Measurements from ENCODE around the gene SASH1. TPM values are rescaled to one million over a fixed set of nuclear protein-coding genes. Genes with fewer than 3 reads are reported as not detected.

Gene SASH1
- total RNA-seq, 1 experiment from 2014 or later: 6.6 TPM

GRCh38 chr6:148491638-148492251 lies 149.1 kb downstream of the SASH1 start:
- Histone ChIP-seq H3K27me3 (ENCODE audit: control insufficient read depth, insufficient read depth, low read length) (no peaks in the 10 kb centered on the region), H3K4me1 (ENCODE audit: control insufficient read depth, insufficient read depth, low read length) (no peaks in the 10 kb centered on the region), H3K27ac (ENCODE audit: low read length) (no peak overlapping the region), H3K36me3 (ENCODE audit: control insufficient read depth, insufficient read depth, low read length) (no peaks in the 10 kb centered on the region), H3K9me3 (ENCODE audit: control insufficient read depth, insufficient read depth, low read depth, low read length) (no peaks in the 10 kb centered on the region), H3K4me3 (ENCODE audit: low read depth in 2 of 2, low read length in 2 of 2) (no peak overlapping the region)
- intact Hi-C loops (cut with micrococcal nuclease; ENCODE audit: unreplicated experiment) (no loop called here), in situ Hi-C loops (cut with HindIII; ENCODE audit: low pct_unique_long_range_greater_than_20kb, low sequenced_read_pairs) (no loop called here)
- DNase-seq (ENCODE audit: low read depth, low spot score): no peak
- no peak for ATAC-seq
- no TSS peak for BruUV-seq (replicated peaks)
- ChIA-PET CTCF (no interaction called here), POLR2A (no interaction called here)
- TF ChIP-seq SIN3A (IDR thresholded peaks at IDR 0.05; ENCODE audit: borderline replicate concordance, insufficient read depth, low read depth, low read length): no peak
- TF ChIP-seq REST (IDR thresholded peaks at IDR 0.05; ENCODE audit: insufficient read depth in 1 of 2, low read depth in 2 of 2, low read length in 1 of 2): no peak
- no peak for TF ChIP-seq TCF7L2 (IDR thresholded peaks at IDR 0.05; ENCODE audit: low read depth, low read length)
- no peak for TF ChIP-seq POLR2AphosphoS5 (IDR thresholded peaks at IDR 0.05; ENCODE audit: low read depth, low read length)
- no peak for TF ChIP-seq CTCF (IDR thresholded peaks at IDR 0.05)

- DNase-seq (ENCODE audit: low read depth, low spot score) (no peak), ATAC-seq (no peak)
- no peak overlapping the region for H3K27ac ChIP-seq (ENCODE audit: low read length)
- BruUV-seq (replicated peaks): no TSS peak
- H3K27me3 ChIP-seq (ENCODE audit: control insufficient read depth, insufficient read depth, low read length): no peaks in the 10 kb centered on the region
- CTCF ChIA-PET: no interaction called here
- TF ChIP-seq TCF7L2 (IDR thresholded peaks at IDR 0.05; ENCODE audit: low read depth, low read length) (no peak), CTCF (IDR thresholded peaks at IDR 0.05) (no peak), REST (IDR thresholded peaks at IDR 0.05; ENCODE audit: insufficient read depth in 1 of 2, low read depth in 2 of 2, low read length in 1 of 2) (no peak), SIN3A (IDR thresholded peaks at IDR 0.05; ENCODE audit: borderline replicate concordance, insufficient read depth, low read depth, low read length) (no peak), POLR2AphosphoS5 (IDR thresholded peaks at IDR 0.05; ENCODE audit: low read depth, low read length) (no peak)
- POLR2A ChIA-PET: no interaction called here
- no peaks in the 10 kb centered on the region for H3K9me3 ChIP-seq (ENCODE audit: control insufficient read depth, insufficient read depth, low read depth, low read length)
- no peaks in the 10 kb centered on the region for H3K4me1 ChIP-seq (ENCODE audit: control insufficient read depth, insufficient read depth, low read length)
- in situ Hi-C loops (cut with HindIII; ENCODE audit: low pct_unique_long_range_greater_than_20kb, low sequenced_read_pairs) (no loop called here), intact Hi-C loops (cut with micrococcal nuclease; ENCODE audit: unreplicated experiment) (no loop called here)
- no peaks in the 10 kb centered on the region for H3K36me3 ChIP-seq (ENCODE audit: control insufficient read depth, insufficient read depth, low read length)
- no peak overlapping the region for H3K4me3 ChIP-seq (ENCODE audit: low read depth in 2 of 2, low read length in 2 of 2)
These were observed 150.1 kb downstream of the SASH1 start for GRCh38 chr6:148492654-148493290.
